GM12872 (cell line): ENCODE measurements around the gene PCDHB8.
A peak's percentile ranks its signal among the peaks of the same experiment; 100 is the strongest.

Experiments used
- TF ChIP-seq, protein P1 (sequence below): IDR thresholded peaks from 3 replicates; pipeline ENCODE4 v1.5.1; 2011; ENCODE audit warnings: low read depth, mild to moderate bottlenecking, low read length, moderate library complexity; ENCODE audit not compliant: insufficient read depth

Gene PCDHB8

GRCh38 chr5:141155540-141156374 is 21.8 kb upstream of the PCDHB8 start:
- TF ChIP-seq, protein P1, sequence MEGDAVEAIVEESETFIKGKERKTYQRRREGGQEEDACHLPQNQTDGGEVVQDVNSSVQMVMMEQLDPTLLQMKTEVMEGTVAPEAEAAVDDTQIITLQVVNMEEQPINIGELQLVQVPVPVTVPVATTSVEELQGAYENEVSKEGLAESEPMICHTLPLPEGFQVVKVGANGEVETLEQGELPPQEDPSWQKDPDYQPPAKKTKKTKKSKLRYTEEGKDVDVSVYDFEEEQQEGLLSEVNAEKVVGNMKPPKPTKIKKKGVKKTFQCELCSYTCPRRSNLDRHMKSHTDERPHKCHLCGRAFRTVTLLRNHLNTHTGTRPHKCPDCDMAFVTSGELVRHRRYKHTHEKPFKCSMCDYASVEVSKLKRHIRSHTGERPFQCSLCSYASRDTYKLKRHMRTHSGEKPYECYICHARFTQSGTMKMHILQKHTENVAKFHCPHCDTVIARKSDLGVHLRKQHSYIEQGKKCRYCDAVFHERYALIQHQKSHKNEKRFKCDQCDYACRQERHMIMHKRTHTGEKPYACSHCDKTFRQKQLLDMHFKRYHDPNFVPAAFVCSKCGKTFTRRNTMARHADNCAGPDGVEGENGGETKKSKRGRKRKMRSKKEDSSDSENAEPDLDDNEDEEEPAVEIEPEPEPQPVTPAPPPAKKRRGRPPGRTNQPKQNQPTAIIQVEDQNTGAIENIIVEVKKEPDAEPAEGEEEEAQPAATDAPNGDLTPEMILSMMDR = no peak

- TF ChIP-seq, protein P1 = peak; percentile 28; the same call in 1 of the 3 replicates
Observed at GRCh38 chr5:141172381-141173204, 5.0 kb upstream of the PCDHB8 start, which contains the start of gene PCDHB7. Gene PCDHB7 (plus strand): TSS chr5:141172644. CDS start chr5:141172836, 192 bp downstream.

DNA sequence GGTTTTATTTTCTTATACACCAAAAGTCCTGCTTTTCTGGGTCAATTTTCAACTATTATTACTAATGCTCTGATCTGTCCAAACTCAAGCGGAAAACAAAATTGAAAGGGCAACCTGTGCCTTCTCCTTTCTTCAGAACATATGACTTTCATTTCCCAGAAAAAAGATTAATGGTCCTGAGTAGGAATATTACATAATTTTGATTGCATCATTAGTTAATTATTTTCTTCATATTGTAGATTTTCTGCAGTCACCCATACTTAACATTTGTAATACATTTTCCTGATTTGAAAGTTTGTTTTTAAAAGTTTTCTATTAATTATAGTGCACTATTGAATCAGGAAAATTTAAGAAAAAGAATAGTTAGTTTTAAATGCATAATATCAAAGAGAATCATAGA is 1.7 kb upstream of the PCDHB8 start:
- TF ChIP-seq, protein P1 = no peak

DNA sequence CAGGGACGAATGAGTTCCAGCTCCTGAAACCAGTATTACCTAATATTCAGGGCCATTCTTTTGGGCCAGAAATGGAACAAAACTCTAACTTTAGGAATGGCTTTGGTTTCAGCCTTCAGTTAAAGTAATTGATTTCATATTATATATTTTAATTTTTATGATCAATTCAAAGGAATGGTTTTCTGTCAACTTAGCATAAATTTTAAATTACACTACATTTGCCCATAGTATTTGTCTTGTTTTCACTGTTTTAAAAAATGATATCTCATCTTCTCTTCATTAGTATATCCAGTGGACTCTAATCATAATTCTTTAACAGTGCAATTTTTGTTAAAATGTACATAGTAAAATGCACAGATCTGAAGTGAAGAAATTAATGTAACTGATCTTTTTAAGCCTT is 2.7 kb downstream of the PCDHB8 start:
- TF ChIP-seq, protein P1 = no peak

DNA sequence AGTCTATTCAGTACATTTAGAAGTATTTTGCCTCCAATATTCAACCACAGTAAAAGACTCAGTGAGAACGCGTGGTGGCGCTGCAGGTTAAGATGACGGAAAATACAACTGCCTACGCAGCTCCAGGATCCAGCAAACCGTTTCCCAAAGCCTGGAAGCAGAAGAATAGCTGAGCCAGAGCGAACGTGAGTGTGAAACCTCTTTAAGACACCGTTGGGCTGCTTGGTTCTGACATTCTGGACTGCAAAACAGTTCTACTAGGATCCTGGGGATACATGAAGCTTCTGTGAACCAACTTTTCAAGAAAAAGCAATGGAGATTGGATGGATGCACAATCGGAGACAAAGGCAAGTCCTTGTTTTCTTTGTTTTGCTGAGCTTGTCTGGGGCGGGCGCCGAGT is 4.7 kb downstream of the PCDHB8 start, which contains the start of gene PCDHB16:
TSS of gene PCDHB16 (plus strand) at position 140 of the 400 bp plus-strand sequence. CDS start at position 313, 173 bp downstream.
- TF ChIP-seq, protein P1 = no peak

DNA sequence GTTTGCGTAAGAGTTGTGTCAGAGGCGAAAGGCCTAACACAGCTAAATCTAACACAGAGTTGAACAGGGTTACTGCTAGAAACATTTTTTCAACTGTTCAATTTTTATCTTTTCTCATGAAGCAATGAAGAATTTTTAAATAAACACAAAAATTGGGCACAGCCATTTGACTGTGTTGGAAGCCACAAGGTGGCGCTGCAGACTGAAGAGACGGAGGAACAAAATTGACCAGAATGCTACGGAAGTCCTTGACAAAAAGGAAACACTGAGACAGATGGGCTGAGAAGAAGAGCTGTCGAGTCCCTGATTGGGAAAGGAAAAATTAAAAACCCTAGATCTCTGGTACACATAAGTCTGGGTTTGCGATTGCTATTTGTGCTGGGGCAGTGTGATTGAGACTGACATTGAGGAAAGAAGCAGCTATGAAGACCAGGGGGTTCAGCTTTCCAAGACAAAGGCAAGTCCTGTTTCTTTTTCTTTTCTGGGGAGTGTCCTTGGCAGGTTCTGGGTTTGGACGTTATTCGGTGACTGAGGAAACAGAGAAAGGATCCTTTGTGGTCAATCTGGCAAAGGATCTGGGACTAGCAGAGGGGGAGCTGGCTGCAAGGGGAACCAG is 9.4 kb downstream of the PCDHB8 start, which contains the start of gene PCDHB9:
TSS of gene PCDHB9 (plus strand) at position 265 of the 616 bp plus-strand sequence. CDS start at position 423, 158 bp downstream.
- TF ChIP-seq, protein P1 = peak; percentile 39; the same call in 2 of the 3 replicates

DNA sequence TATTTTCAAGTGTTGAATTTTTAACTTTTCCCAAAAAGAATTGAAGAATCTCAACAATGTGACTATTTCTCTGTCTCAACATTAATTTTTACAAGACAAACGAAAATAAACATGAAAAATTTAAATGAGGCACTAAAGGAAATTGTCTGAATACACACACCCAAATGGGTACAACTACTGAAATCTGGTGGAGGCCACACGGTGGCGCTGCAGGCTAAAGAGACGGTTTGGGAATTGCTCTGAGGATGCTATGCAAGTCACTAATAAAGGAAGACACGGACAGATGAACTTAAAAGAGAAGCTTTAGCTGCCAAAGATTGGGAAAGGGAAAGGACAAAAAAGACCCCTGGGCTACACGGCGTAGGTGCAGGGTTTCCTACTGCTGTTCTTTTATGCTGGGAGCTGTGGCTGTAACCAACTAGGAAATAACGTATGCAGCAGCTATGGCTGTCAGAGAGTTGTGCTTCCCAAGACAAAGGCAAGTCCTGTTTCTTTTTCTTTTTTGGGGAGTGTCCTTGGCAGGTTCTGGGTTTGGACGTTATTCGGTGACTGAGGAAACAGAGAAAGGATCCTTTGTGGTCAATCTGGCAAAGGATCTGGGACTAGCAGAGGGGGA is 14.6 kb downstream of the PCDHB8 start, which contains the start of gene PCDHB10:
TSS of gene PCDHB10 (plus strand) at position 244 of the 616 bp plus-strand sequence. CDS start at position 444, 200 bp downstream.
- TF ChIP-seq, protein P1 = peak; percentile 44; the same call in 2 of the 3 replicates
